NOMO-1 (cell line): ENCODE results near the gene IMMP2L.

ENCODE experiments used
- DNase-seq, 2 experiments: peaks; one replicate each; lab custom pipeline; 2025; ENCODE audit not compliant: unreplicated experiment in 2 of 2; lab: John Stamatoyannopoulos, UW

The IMMP2L gene

DNA sequence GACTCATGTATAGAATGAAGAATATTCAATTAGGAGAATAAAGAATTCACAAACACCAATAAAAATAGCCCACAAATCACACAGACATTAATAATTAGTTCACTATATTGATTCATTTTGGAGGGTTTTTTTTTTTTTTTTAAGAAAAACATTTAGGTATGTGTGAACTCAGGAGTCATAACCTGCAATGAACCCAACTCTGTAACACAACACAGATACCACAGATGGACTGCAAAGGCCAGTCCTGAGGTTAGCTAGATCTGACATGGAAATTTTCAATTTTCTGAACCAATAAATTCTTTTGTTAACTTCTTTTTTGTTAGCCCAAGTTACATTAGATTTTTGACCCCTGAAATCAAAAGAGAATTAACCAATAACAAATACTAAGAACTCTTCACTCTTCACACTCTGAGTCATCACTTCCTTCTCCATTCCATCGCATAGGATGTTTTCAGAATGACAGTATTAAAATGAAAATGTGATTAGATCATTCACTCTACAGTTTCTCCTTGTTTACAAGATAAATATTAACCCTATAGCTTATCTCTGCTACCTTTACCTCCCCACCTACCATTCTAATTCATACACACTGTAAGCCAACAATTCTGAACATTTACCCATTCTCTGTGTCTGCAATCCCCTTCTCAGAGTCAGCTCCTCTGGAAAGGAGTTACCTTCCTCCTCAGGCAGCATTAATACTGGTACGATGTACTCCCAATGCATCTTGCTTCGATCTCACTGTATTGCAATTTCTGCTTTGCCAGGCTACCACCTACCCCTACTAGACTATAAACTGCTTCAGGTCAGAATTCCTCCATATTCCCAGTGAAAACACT lies 329.8 kb downstream of the IMMP2L start:
- peak in 1 of 2 experiments; percentile 4 for DNase-seq

DNA sequence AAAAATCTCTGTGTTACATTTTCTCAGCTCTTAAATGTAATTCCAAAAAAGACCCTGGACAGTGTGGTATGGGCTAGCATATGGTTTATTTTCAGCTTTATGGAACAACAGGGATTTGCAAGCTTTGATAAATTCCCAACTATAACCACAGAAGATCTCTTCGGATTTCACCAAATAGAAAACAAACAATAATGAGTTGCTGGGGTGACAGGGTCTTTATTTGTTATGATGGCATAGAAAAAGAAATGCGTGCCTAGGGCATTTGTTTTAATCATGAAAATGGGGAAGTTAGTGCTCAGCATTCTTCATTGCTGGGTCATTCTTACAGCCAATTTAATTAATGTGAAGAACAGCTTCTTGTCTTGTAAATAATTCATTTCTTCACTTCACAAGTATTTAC lies 332.4 kb downstream of the IMMP2L start:
- DNase-seq = peak in 1 of 2 experiments; percentile 3

GRCh38 chr7:111229181-111229740 lies 333.0 kb downstream of the IMMP2L start:
- DNase-seq = no peak

DNA sequence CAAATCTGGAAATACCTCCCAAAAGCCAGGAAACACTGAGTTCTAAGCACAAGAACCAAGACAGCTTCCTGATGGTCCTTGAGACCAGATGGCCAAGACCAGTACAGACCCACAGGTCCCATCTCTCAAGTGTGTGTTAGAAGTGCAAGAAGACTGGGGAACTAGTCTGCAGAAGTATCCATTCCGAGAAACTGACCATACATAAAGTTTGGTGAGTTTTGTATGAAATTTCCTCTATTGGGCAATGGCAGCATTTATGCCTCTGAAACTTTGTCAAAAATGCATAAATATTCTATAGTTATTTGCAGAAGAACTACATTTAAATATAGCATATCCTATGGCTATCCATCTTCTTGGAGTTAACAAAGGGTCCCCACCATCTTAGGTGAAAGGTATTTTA lies 333.9 kb downstream of the IMMP2L start:
- no peak for DNase-seq

DNA sequence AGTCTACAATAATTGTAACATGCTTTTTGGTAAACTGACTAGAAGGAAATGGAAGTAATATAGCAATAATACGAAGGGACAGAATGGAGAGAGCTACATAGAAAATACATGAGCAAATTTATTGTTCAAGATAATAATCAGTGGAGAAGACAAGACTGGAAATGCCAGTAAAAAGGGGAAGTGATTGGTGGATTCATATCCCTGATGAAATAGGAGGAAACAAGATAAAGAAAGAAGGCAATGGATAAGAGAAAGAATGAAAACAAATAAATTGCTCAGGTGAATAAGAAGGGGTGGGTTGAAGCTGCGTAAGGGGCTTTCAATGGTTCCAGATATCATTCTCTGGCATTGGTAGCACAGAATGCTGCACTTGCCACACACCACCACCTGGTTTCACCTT lies 335.5 kb downstream of the IMMP2L start:
- no peak for DNase-seq

DNA sequence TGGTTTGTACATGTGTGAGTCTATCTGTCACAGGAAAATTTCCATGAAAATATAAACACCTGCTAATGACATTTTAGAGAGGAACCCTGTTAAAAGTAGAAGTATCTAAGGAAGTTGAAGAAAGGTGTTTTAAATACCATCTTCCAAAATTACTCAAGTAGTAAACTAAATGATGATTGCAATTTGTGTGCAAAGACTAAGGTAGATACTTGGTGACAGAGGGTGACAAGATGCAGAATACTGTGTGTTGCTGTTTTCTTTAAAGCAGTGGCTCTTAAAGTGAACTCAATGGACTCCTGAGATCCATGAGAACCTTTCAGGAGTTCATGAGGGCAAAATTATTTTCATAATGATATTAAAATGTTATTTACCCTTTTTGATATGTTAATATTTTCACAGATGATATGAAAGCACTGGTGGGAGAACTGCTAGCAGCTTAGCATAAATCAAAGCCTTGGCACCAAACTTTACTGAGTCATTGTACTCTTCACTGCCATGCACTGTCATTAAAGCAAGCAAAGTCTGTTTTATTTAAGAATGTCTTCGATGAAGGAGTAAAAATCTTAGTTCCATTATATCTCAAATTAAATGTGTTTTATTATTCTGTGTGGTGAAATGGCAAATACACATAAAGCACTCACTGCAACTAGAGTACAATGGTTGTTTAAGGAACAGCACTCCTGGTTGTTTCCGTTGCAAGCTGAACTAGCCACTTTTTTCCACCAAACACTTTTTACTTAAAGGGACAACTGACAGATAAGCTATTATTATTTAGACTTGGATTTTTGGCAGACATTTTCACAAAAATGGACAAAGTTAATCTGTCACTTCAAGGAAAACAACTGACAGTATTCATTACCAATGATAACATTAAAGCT lies 337.7 kb downstream of the IMMP2L start:
- no peak for DNase-seq

DNA sequence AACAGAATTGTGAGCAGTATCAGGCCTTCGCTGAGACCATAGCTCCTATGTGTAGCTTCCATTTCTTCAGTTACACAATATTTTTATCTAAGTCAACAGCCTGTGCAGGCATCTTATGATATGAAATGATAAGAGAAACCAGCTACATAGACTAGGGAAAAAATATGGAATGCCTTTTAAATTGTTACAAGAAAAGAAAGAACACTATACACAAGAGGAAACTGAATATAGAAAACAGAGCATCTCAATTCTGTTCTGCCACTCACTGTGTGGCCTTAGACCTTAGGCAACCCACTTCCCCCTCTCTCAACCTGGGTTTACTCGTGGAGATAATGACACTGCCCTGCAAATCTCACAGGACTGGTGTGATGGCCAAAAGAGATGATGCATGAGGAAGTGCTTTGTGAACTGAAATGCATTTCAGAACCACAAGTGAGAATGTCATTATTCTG lies 338.5 kb downstream of the IMMP2L start:
- no peak for DNase-seq

DNA sequence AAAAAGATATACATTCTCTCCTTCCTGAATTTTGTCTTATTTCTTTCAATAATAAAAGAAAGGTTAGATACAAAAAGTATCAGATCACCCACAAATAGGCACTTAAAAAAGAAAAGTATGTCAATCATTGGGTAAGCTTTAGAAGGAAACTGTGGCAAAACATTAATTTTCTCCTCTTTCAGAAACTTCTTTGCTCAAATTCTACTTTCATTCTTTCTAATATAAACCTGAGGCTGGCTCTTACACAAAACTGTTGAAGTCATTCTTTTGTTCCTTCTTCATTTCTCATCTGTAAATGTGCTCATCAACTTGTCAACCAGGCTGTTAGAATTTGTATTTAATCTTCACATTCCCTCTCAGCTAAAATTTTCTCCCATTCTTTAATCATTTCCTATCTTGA lies 346.7 kb downstream of the IMMP2L start:
- DNase-seq = no peak

- DNase-seq = no peak
Measured at GRCh38 chr7:111212857-111213523, 349.3 kb downstream of the IMMP2L start.

GRCh38 chr7:111210996-111211395 lies 351.3 kb downstream of the IMMP2L start:
- DNase-seq = no peak

DNA sequence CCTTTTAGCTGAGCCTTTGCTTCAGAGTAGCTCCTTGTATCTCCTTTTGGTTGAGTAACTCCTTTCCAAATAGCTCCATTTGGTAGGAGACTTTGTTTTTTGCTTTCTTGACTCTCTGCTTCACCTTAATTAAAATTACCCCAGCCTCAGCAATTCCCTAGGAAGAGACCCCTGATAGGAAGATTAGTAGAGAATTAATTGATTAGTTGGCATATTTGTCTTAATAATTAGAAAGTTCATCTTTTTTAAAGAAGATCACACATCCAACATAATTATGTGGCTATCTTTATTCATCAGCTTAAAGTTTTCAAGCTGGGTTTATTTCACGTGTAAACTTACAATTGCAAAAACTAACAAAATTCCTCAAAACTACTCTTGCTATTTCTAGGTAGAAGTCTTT lies 352.2 kb downstream of the IMMP2L start:
- DNase-seq = no peak

DNA sequence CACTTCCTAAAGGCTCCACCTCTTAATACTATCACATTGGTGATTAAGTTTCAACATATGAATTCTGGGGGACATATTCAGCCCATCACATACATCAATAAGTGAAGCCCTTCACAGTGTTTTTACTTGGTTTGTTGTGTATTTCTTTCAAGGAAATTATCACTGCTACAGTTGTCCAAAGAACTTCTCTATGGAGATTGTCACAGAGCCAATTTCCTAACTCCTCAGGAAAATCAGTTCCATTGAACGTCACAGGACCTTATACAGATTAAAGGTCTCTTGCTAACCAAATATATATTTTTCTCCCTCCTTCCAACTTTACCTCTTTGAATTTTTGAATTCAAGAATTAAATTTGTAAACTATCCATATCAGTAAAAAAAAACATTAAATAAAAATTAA lies 357.0 kb downstream of the IMMP2L start:
- no peak for DNase-seq

DNA sequence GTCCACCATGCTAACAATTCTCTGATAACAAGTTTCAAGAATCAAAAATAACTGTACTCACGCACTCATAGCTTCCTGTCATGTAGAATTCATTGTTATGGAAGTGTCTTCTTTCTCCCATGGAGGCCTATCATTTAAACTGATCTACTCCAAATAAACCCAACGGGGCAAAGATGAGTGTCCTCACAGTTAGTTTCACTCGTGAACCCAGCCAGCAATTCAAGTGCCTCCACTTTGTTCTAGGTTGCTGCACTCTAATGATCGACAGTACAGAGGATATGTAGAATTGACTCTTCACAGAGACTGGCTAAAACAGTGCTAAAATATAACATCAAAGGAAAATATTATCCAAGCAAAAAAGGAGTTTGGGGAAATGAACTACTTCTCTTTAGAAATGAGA lies 360.0 kb downstream of the IMMP2L start:
- DNase-seq = no peak

DNA sequence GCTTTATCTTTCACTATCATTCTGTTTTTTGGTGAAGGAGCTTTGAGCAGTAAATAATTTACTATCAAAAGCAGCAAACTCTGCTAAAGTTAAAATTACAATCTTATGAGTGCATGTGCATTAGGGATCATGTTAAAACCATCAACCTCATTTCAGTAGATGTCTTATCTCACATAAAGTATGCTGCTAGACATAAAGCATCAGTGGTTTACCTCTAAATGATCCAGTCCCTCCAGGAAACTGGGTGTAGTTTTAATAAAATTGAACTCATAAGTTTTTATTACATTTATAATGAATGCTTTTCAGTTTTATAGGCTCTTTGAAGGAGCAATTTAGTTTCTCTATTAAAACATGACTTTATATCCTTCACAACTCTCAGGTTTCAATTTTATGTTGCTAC lies 362.6 kb downstream of the IMMP2L start:
- no peak for DNase-seq

DNA sequence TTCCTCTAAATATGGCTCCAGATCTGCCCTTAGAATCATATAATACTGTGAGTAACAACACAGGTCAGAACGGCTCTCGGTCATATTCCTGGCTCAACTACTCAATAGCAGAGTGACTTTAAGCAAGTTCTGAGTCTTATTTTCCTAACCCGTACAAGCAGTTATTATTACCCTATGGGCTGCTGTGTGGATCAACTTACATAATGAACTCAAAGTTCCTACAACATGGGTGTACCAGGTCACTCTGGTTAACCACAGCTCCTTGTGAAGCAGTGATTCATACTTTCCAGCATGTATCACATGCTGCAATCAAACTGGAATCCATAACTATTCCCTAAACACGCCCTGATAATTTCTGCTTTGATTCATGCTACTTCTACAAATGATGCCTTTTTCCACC lies 364.0 kb downstream of the IMMP2L start:
- no peak for DNase-seq

- DNase-seq = no peak
Measured at GRCh38 chr7:111196655-111197054, 365.6 kb downstream of the IMMP2L start.

DNA sequence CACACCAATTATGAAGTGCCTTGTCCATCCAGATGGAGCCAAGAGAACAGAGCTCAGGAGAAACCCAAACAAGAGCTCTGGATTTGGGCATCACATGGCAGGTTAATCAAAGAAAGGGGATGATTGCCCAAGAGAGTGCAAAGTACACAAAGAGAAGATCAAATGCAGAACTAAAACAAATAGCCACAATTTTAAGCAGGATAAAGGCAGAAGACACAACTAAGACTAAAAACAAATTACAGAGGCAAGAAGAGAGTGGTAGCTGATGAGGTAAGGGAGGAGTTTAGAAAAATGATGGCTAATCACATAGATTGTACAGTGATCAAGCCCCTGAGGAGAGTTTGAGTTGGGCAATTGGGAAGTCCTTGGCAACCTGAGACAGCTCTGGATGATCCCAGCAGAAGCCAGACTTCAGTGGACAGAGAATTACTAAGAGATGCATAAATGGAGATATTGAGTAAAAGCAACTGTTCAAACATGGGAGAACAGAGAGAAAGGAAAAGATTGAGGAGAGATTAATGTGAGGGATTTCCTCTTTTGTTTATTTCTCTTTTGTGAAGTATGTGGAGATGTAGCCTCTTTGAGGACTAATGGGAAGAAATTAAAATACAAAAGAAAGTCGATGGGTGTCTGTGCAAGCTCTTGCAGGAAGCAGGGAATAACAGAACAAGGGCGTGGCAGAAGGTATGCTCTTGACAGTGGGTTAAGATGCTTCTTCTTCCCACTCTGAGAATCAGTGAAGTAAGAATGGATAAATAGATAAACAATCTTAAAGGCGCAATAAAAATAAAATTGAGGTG lies 369.5 kb downstream of the IMMP2L start:
- peak in 1 of 2 experiments; percentile 0 for DNase-seq

DNA sequence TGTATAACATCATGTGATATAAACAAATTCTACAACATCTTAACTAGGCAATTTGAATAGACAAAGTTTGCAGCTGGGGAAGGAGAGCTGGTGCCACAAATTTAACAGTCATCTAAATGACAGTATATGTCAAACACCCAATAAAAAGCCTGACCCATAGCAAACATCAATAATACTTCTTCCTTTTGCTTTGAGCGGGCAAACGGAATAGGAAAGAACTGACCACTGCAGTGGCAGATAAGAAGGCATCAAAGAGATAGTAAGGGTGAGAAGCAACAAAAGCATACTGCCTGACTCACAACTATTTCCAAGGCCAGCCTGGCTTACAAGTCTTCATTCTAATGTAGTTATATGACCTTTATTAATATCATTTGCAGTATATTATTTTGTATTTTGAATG lies 371.5 kb downstream of the IMMP2L start:
- DNase-seq = no peak

- no peak for DNase-seq
Measured at GRCh38 chr7:111184987-111185386, 377.3 kb downstream of the IMMP2L start.

DNA sequence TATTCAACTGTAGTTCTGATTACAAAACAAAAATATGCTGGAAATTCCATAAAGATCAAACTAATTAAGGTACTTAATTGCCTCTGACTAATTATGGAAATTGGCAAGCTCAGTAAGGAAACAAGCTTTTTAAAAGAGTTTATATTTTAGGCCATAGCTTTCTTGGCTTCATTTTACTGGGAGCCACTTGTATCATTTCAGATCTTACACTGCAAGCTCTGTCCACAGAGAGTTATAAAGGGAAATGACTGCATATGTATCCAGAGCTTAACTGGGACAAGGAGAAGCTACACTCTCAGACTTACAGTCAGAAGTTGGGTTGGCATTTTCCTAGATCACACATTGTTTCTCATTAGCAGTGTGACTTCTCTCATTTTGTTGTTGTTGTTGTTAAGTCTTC lies 379.0 kb downstream of the IMMP2L start:
- no peak for DNase-seq
